Femur (tissue), 1 donor: ENCODE results near the gene PLIN5.
A peak's percentile ranks its signal among the peaks of the same experiment; 100 is the strongest.

Experiments used
- DNase-seq: peaks from one replicate; pipeline ENCODE4 v3.0.0-alpha.2; 2017

The PLIN5 gene

DNA sequence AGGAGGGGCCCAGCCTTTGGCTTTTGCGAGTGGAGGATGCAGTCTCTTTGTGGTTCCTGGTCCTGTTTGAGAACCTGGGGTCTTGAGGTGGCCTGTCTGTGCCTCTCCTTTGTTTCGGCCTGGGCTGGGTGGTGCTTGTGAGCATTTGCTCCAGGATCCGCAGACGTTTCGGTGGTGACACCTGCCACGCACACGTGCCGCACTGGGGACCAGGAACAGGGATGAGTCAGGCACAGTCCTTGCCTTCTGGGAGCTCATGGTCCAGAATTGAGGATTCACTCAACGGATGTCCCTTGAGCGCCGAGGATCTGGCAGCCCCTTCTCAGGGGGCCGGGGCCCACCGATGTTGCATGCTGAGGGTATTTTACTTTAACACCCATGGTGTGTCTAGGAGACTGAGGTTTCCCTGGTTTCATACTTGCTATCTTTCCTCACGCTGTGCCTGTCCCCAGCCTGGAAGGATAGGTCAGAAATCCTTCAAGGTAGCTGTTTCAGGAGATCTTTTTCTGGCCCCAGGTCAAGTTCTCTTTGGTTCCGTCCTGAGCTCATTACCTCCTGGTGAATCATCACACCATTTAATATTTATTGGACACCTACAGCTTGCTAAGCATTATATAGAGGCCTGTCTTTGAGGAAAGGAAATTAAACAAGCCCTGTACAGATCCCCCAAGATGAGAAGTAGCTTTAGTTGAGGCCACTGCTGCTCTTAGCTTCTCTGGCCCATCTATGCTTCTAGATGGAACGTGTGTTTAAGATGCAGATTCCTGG lies 57.8 kb downstream of the PLIN5 start:
- DNase-seq: no peak

DNA sequence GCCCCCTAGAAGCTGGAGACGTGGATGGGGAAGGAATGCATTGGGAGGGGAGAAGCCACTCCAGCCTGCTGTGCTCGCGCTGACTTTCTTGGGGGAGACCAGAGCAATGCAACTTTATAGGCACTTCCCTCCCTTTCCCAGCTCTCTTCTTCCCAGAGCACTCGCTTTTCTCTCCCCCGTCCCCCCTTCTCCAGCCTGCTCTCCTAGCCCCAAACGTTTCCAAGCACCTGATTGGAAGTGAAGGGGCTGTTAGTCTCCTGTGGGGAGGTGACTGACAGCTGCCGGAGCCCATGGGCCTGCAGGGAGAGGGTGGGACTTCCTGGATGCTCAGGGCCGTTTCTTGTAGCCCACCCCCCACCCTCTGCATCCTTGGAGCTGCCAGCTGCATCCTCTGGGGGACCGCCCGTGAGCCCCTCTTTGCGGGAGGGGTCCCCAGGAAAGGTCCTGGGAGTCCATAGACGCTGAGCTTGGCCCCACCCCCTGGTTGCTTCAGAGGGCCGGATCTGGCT lies 60.5 kb downstream of the PLIN5 start:
- DNase-seq: peak; percentile 80

DNA sequence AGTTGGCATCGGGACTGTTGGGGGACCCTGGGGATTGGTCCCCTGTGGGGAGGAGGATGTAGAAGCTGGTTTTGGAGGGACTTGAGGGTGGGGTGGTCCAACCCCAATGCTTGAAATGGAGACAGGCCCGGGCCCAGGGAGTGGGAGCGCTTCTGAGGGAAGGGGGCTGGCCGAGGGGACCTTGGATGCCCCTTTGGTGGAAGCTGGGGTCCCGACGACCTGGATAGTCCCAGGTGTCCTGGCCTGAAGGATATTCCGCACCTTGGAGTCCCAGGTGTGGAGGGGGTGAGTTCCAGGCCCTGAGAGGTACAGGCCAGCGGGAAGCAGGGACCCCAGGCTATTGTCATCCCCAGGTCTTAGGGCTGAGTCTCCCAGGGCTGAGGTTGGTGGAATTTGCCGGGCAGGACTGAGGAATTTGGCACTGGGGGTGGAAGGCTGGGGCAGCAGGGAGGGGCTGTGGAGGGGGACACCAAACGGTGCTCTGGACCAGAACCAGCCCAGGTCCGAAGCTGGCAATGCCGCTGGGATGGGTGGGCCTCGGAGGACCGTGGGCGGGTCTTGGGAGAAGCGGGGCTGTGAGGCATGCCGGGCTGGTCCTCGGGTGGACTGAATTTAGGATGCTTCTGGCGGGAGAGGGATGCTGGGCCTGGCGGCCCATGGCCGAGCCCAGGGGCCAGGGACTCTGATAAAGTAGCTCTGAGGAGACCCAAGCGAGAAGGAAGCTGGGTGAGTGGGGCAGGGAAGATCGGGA lies 61.1 kb downstream of the PLIN5 start:
- DNase-seq: no peak

DNA sequence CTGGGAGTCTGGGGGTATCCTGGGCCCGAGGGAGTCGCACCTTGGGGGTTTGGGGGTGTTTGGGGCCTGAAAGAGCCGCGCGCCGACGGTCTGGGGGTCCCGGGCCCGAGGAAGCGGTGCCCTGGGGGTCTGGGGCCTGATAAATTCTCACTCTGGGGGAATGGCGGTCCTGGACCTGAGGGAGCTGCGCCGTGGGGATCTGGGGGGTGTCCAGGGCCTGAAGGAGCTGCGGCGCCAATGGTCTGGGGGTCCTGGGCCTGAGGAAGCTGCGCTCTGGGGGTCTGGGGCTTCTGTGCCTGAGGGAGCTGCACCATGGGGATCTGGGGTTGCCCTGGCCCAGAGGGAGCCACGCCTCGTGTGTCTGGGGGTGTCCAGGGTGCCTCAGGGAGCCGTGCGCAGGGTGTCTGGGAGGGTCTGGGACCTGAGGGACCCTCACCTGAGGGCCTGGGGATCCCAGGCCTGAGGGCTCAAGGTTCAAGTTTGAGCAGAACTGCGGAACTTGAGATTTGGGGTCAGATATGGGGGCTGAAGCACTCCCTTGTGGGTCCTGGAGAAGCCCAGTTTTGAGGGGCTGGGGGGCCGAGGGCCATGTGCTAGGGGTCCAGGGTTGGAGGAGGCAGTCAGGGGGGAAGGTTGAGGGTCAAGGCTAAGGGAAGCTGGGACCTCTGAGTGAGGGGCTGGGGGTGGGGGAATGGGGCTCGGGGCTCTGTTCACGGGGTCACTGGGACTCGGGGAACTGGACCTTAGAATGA lies 61.8 kb downstream of the PLIN5 start:
- DNase-seq: no peak
